ENCODE results near the gene PLEKHN1. TPM values are rescaled to one million over a fixed set of nuclear protein-coding genes. Genes with fewer than 3 reads are reported as not detected.
"Not testable (repeated sequence)": the region's sequence is repeated elsewhere in the genome, so short reads cannot be mapped to it uniquely, and the experiment has no call there.

The PLEKHN1 gene
- total RNA-seq, 1 donor from 2014 or later: 28.5 TPM

DNA sequence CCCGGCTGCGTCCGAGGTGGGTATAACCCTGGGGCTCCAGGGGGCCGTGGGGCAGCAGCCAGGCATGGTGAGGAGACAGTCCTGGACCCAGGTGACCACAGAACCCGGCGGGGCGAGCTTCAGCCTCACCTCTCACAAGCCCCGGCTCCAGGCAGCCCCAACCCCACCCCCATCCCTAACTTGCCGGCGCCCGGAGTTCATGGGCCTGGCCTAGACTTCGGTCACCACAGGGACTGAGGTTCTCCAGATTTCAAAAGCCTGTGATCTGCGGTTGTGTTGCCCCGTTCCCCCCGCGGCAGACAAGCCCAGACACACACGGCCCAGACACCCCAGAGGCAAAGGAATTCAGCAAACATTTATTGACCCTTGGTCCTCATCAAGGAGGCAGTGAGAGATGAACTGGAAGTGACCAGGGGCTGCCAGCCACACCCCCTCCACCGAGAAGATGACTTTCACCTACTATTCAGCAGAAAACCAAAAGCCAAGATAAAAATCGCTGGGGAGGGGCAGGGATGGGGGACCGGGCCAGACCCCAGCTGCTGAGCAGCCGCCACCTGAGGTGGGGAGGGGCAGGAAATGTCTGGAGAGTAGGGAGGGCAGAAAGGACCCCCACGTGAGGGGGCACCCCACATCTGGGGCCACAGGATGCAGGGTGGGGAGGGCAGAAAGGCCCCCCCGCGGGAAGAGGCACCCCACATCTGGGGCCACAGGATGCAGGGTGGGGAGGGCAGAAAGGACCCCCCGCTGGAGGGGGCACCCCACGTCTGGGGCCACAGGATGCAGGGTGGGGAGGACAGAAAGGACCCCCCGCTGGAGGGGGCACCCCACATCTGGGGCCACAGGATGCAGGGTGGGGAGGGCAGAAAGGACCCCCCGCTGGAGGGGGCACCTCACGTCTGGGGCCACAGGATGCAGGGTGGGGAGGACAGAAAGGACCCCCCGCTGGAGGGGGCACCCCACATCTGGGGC is 29.7 kb downstream of the PLEKHN1 start:
- peak; percentile 75 for DNase-seq (ENCODE audit: low spot score)

DNA sequence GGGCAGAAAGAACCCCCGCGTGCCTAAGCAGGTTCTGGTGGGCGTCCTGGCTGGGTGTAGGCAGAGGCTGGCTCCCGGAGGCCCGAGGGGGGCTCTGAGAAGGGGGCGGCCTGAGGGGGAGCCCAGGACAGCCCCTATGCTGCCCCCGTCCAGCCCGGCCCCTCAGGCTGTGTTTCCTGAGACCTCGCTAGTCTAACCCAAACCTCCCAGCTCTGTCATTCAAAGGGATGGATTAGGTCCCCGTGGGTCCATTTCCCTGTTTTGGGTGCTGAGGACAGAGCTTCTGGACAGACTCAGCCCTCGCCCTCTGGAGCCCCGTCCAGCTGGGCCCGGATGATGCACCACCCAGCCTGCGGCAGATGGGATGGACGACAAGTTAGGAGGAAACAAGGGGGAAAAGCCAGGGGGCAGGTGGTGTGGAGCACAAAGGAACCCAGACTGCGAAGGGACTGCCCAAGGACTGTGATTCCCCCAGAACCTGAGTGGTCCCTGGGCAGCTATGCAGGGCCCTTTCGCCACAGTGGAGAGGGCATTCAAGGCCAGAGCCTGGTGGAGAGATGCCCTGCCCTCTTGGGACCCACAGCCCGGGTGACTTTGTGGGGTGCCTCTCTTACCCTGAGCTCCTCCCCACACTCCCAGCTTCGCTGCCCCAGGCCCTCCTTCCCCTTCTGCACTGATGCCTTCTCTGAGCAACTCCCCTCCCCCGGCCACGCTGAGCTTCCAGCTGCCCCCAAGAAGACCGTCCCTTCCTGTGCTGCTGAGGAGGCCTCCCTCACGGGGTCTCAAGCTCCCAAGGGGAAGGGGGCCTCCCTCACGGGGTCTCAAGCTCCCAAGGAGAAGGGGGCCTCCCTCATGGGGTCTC is 30.8 kb downstream of the PLEKHN1 start:
- DNase-seq (ENCODE audit: low spot score): peak; percentile 43

DNA sequence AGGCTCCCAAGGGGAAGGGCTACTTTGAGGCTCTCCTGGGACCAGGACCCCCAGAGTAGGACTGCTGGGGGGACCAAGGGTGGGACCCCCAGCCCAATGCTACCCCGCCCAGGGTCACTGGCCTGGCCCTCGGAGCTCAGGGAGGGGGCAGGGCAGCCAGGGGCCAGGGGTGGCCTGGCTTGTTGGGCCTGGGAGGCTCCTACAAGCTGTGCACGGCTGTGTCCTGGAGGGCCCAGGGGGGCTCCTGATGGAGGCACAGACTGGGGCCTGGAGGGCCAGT is 31.4 kb downstream of the PLEKHN1 start:
- DNase-seq (ENCODE audit: low spot score): peak; percentile 42

DNA sequence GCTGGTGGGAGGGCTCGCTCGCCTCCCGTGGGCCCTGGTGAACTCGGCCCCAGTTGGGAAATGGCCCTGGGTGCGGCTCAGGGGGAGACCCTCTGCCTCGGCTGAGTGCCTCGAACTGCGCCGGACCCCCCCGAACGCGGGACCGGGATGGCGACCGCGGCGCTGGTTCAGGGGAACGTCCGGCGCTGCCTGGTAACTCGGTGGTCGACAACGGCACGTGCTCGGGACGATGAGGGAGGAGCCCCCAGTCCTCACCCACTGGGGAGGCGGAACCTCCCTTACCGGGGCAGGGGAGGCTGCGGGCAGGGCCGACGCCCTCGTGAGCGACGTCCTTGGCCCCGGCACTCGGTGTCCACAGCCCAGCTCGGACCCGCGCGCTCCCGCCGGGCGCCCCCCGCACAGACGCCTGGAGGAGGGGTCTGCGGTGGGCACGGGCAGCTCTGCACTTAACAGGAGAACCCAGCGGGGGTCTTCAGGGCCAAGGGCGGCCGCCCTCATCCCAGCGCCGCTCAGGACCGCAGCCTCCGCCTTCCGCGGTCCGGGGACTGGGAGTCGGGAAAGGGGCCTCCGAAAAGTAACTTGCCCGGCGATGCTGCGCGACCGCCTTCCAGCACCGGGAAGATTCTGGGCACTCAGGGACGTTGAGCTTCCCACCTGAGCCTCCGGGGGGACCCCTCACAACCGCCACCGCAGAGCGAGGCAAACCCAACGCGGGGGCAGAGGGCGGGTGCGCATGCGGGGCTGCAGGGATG is 31.9 kb downstream of the PLEKHN1 start:
- peak; percentile 44 for DNase-seq (ENCODE audit: low spot score)

DNA sequence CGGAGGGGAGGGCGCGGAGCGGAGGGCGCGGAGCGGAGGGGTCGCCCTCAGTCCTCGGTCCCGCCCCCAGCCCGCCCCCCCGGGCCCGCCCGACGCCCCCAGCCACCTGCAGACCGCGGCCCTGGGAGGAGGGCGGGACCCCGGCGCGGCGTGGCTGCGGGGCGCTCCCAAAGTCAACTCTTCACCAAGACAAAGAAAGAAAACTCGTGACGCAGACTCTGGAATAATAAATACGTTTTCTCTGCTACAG is 32.4 kb downstream of the PLEKHN1 start:
- no peak for DNase-seq (ENCODE audit: low spot score)

DNA sequence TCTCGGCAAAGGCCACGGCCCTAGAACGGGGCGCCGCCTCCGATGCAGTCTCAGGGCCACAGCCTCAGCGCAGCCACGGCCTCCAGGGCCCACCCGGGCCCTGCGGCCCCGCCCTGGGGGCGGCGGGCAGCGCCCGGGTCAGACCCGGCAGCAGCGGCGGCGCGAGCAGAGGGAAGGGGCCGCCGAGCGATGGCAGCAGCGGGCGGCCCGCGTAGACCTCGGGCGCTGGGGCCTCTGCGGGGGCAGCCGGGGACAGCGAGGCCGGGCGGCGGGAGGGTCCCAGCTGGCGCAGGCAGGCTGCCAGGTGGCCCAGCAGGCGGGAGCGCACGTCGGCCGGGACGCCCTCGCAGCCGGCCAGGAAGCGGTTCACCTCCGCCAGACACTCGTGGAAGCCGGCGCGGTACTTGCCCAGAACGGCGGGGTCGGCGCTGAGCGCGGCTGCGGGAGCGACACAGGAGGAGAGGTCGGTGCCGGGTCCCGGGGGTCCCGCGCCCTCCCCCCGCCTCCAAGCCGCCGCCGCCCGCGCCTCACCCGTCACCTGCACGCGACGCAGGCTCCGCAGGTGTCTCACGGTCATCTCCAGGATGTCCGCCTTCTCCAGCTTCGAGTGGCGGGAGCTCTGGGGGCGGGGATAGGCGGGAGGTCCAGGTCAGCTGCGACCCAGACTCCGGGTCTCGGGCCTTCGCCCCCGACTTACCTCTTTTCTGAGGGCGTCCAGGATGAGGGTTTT is 32.9 kb downstream of the PLEKHN1 start:
- DNase-seq (ENCODE audit: low spot score): peak; percentile 58

DNA sequence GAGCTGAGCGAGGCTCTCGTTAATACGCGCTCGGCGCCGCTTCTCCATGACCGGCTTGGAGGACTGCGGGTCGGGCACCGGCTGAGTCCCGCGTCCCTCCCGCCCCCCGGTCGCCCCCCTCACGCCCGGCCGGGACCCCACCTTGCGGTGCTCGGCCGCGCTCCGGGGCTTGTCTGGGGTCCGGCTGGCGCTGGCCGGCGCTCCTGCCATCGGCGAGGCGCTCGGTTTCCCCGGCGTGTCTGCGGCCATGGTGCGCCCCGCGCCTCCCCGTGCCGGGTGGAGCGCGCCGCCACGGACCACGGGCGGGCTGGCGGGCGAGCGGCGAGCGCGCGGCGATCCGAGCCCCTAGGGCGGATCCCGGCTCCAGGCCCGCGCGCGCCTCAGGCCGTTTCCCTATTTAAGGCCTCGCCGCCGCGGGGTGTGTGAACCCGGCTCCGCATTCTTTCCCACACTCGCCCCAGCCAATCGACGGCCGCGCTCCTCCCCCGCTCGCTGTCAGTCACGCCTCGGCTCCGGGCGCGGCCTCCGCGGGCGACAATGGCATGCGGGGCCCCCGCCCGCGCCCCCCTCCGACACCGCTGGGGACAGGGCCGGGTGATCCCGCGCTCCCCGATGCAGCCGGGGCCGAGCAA is 33.6 kb downstream of the PLEKHN1 start, which contains the start of gene HES4:
TSS of gene HES4 (minus strand) at position 373 of the 632 bp plus-strand sequence. CDS start at position 249, 124 bp downstream.
- peak; percentile 95 for DNase-seq (ENCODE audit: low spot score)

DNA sequence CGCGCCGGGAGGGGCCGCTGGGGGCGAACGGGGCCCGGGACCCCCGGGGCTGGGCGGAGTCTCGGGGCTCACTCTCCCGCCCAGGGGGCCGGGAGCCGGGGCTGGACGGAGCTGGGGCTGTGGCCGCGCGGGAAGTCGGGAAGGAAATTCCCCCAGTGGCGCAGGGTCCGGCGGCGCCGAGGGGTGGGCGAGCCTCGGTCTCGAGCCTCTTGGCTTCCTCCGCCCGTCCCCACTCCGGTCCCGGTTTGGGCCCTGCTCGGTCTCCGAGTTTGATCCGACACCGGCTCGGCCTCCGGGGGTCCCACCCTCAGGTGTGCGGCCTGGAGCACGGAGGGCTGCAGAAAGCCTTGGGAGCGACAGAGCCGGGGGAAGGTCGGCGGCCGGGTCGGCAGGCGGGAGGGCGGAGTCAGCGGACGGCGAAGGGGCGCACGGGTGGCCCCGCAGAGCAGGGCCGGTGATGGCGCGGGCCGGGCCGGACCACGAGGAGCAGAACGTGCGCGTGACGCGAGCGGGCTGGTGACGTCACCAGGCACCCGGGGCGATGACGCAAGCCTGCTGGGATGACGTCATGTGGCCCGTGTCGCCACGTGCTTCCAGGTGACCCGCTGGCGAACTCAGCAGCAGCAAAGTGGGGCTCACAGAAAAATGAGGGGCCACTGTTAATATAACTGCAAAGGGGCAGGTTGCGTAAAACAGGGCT is 34.2 kb downstream of the PLEKHN1 start:
- DNase-seq (ENCODE audit: low spot score): peak; percentile 86

DNA sequence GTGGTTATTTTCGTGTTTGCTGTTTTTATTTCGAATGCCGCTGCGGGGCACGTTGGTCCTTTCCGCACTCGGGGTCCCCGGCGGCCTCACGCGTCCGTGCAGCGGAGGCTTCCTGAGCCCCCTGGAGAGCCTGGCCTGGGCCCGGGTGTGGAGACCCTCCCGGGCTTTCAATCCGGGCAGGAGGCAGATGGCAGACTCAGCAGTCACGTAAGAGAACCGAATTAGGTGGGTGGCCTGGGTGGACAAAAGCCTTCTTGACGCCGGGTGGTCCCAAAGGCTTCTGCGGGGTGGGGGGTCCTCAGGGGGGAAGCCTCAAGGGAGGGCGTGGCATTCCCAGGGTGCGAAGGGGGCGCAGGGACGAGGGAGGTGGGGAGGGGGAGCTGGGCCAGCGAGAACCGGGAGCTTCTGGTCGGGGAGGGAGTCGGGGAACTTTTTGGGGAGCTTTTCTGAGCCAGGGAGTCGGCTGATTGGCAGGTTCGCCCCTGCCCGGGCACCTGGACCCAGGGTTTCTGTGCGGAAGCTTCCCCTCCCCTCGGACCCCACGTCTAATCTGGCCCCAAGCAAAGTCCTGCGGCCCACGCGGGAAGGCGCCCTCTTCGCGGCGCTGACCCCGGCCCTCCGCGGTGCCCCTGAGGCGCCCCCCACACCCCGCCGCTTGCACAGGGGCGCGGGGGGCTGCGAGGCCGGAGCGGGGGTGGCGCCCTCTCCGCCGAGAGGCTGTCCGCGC is 34.9 kb downstream of the PLEKHN1 start:
- DNase-seq (ENCODE audit: low spot score): peak; percentile 55

DNA sequence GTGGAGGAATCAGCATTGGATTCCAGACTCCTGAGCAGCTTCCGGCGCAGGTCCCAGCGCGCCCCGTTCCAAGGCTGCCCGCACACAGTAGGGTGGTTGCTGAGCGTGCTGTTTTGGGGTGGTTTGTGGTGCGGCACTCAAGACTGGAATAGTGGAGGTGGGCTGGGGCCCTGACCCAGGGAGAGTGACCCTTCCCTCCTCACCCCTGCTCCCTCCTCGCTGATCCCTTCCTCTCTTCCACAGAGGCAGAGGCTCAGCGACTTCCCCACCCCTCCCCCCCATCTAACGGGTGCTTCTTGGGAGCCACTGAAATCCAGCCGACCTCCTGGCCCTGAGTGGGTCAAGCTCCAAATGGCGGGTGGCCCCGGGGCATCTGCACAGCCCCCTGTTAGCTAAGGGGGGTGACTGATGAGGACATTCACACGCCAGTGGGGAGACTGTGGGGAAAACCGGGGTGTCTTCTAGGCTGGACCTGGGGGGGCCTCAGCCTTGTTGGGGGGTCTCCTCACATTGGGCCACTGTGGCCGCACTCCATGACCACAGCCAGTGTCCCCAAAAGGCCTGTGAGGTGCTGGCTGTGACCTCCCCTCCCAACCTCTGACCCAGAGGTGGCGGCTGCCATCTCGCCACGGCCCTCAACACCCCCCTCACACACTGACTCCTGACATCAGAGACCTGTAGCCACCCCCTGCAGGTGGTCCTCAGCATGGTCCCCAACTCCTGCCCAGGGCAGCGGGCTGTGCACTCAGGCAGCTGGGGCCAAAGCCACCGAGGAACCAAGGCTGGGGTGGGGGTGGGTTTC is 37.5 kb downstream of the PLEKHN1 start:
- peak; percentile 44 for DNase-seq (ENCODE audit: low spot score)

DNA sequence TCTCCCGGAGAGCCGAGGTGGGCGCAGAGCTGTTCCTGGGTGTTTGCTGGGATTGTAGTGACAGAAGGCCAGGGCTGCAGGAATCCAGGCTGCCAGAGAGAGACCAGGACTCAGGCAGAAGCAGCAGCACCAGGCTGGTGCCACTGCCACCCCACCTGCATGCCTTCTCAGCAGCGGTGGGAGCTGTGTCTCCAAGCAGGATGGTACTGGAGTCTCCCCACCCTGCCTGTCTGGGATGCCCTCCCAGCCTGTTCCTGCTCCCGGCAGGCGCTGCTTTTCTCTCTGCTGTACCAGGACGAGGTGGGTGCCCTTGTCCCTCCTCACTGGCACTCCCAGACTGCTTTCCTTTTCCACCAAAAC is 38.1 kb downstream of the PLEKHN1 start:
- no peak for DNase-seq (ENCODE audit: low spot score)

DNA sequence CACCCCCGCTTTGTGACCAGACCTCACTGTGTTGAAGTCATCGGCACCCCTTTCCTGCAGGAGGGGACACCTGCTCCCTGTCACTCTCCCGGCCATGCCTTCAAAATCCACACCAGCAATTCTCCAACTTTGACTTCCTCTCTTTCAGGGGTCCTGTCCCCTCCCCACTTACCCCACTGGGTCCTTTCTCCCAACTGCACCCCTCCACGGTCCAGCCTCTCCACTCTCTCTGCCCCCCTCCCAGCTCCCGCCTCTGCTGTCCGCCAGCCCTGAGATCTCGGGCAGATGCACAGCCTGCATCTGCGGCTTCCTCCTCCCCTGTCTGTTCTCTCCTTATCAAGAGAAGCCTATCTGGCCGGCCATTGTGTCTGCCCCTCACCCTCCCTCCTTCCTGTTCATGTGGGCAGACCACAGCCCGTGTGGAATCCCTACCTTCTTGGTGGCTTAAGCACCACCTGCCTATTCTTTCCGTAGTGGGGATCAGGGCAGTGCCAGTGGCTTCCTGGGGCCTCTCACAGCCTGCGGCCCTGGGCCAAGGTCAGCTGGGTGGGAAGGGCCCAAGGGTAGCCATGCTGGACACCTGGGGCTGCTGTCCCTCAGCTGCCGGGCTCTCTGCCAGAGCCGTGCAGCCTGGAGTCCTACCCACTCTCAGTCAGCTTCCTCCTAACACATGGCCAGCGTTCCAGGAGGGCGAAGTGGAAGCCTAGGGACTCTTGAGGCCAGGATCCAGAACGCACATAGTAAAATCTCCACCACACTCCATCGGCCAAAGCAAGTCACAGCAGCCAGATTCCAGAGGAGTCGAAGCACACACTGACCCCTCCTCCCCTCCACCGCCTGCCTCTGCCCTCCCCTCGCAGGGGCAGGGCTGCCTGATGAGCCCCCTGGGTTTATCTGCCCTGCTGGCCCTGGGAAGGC is 38.8 kb downstream of the PLEKHN1 start:
- DNase-seq (ENCODE audit: low spot score): peak; percentile 44

DNA sequence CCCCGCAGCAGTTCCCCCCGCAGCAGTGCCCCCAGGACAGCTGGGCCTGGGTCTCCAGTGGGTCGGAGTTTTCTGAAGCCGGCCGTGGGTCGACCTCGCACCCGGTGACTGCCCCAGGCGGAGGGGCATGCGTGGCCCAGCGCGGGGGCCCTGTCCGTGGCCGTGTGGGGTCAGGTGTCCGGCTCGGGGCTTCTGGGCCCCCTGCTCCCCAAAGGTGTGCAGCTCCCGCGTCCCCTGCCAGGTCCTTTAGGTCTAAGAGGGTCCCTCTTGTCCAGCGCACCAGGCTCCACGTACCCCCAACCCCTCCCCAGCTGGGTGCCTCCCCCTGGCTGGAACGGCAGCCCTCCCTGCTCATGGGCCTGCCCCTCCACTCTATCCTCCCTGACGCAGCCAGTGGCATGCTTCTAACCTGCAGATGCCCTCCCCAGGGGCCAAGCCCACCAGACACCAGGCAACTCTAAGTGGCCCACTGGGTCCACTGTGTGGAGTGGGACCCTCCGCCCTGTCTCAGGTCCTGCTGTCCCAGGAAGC is 39.6 kb downstream of the PLEKHN1 start:
- peak; percentile 43 for DNase-seq (ENCODE audit: low spot score)

DNA sequence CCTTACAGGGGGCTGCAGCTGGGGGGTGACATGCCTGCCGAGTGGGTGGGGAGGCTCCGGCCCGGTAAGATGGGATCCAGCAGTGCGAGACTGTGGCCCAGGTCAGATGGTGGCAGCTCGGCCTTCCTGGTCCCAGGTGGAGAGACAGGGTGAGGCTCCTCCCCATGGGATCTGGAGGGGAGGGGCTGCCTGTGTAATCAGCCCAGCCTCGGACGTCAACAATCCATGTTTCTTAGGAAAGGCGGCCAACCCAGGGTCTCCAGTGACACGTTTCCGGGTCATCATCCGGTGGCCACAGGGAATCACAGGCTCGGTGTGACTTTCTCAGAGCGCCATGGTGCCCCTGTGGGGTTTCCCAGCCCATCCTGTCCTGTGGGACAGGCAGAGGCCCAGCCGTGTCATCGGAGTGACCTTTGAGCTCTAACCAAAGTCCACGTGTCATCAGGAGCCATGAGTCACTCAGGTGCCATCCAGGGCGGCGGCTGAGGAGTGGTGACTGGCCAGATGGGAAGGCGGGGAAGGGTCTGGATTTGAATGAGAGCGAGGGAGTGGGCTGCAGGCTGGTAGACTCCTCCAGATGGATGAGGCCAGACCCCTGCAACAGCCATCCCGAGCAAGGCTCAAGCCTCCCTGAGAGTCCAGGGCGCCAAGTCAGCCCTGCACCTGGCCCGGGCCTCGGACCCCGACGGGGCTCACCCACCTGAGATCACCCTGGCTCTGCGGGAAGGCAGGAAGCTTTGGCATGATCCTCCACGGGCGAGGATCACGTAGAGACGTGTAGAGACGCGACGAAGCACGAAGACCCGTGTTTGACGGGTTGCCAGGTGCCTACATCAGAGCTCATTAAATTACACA is 40.2 kb downstream of the PLEKHN1 start:
- DNase-seq (ENCODE audit: low spot score): peak; percentile 46

DNA sequence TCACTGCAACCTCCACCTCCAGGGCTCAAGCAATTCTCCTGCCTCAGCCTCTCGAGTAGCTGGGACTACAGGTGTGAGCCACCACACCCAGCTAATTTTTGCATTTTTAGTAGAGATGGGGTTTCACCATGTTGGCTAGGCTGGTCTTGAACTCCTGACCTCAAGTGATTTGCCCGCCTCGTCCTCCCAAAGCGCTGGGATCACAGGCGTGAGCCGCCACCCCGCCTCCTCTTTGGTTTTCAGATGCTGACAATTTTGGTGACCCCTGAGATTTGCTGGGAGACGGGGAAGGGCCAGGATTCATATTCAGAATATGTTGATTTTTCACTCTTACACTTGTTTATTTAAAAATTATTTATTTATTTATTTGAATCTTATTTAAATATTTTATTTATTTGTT is 43.8 kb downstream of the PLEKHN1 start:
- DNase-seq (ENCODE audit: low spot score): not testable (repeated sequence)

DNA sequence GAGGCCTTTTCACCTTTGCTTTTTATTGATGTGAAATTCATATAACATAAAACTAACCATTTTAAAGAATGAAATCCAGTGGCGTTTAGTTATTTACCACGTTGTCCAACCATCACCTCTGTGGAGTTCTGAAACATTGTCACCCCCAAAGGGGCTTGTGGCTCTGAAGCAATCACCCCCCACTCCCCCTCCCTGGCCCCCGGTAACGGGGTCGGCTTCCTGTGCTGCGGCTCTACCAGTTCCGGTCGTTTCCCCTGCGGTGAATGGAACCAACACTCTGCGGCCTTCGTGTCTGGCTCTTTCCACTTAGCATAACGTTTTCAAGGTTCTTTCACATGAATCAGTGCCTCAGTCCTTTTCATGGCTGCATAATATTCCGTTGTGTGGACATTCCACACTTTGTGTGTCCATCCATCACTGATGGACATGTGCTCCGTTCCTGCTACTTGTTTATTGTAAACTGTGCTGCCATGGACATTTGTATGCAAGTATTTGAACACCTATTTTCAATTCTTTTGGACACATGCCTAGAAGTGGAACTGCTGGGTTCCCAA is 45.2 kb downstream of the PLEKHN1 start:
- DNase-seq (ENCODE audit: low spot score): no peak

Data from ureter (tissue), 1 donor.